GM18498 (cell line): ENCODE measurements around the gene CDK3.

Experiments
- ATAC-seq: cut with Tn5 transposase; IDR thresholded peaks from one replicate; pipeline ENCODE4 v1.9.1; 2021; ENCODE audit warnings: mild to moderate bottlenecking, moderate library complexity; ENCODE audit not compliant: unreplicated experiment

CDK3 gene

DNA sequence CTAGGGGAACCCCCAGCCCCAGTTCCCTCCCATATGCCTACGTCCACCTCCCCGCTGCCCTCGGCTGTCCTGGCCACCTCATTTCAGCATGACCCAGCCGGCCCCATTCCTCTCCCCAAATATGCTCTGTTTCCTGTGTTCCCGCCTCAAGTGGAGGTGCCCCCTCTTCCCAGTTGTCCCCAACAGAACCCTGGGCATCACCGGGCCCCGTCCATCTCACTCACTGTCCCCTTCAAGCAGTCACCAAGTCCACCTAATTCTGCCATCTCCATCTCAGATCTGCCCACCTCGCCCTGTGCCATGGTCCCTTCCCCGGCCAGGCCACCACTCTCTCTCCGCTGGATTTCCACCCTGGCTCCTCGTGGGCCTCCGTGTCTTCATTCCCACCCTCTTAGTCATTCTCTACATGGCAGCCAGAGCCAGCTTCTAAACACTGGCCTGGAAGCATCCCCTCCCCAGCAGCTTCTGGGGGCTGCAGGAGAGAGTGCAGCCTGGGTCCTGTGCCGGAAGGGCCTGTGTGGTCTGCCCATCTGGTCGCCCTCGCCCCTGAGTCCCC lies 12.8 kb downstream of the CDK3 start:
- ATAC-seq: no peak

GRCh38 chr17:76014100-76014924 lies 13.7 kb downstream of the CDK3 start:
- ATAC-seq: no peak

GRCh38 chr17:76014925-76015261 lies 14.2 kb downstream of the CDK3 start:
- ATAC-seq: no peak

DNA sequence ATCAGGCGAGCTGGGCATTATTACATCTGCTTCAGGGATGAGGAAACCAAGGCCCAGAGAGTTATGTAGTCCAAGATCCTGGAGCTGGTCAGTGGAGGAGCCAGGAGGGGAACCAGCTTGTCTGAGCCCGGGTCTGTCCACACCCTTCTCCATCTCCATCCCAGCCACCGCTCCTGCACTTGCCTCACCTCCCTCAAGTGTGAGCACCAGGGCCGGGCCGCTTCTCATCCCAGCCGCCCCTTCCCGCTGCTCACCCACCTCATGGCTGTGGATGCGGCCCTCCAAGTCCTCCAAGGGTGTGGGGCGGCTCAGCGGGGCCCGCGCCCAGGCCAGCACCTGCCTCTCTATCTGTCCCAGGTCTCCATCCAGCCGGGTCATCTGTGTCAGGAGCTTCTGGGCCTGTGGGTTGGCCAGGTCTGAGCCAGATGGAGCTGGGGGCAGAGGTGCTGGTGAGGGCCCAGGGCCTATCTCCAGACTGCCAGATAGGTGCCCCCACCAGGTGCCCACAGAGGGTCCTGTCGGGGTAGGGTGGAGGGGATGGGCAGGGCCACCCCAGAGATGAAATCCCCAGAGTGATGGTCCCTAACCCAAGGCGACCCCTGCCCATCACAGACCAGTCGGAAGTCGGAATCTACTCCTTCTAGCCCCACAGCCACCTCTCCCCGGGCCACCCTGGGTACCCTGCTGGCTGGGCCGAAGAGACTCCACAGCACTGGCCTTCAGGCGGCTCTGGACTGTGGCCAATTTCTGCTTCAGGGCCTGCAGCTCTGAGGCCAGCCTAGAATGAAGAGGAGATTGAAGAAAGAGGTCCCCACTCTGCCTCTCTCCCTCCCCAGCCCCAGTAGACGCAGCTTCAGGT lies 17.1 kb downstream of the CDK3 start:
- no peak for ATAC-seq

DNA sequence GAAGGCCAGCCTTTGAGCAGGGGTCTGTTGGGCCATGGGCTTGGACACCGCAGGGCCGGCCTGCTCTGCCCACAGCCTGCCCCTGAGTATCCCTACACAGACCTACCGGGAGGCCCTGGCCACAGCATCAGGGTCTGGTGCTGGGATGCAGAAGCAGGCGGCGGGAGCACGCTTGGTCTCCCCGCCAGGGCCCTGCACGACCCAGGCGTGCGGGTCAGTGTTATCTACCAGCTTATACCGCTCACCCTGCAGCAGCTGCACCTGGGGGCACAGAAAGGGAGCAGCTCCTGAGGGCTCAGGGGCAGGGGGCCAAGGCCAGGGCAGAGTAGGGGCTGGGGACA lies 17.7 kb downstream of the CDK3 start:
- no peak for ATAC-seq

DNA sequence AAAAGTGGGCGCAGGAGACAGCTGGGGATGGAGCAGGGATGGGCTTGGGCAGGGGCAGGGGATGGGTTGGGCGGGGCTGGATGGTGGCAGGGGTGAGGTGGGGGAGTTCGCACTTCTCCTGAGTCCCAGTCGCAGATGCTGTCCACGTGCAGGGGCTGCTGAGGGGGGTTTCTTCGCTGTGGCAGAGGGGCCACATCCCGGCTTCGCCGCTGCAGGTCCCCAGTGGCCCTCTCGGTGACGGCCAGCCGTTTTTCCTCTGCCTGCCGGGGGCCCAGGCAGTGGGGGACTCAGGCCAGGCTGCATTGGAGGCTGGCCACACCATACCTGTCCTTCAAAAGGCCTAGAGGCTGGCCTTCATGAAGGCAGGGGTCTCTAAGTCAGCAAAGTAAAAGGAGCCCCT lies 18.1 kb downstream of the CDK3 start:
- ATAC-seq: no peak

DNA sequence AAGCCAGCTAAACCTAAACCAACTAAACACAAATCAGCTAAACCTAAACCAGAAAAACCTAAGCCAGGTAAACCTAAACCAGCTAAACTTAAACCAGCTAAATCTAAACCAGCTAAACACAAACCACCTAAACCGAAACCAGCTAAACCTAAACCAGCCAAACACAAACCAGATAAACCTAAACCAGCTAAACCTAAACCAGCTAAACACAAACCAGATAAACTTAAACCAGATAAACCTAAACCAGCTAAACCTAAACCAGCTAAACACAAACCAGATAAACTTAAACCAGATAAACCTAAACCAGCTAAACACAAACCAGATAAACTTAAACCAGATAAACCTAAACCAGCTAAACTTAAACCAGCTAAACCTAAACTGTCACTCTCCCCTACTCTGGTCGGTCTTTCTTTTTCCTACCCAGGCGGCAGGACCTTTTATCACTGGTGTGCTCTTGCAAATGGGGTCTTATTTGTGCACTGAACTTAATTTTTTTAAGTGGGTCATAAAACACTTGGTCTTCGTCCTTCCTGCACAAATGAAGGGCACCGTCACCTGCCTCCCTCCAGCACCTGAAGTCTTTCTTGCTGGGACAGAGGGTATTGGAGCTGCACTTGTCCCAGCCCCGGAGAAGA lies 19.3 kb downstream of the CDK3 start:
- ATAC-seq: no peak

DNA sequence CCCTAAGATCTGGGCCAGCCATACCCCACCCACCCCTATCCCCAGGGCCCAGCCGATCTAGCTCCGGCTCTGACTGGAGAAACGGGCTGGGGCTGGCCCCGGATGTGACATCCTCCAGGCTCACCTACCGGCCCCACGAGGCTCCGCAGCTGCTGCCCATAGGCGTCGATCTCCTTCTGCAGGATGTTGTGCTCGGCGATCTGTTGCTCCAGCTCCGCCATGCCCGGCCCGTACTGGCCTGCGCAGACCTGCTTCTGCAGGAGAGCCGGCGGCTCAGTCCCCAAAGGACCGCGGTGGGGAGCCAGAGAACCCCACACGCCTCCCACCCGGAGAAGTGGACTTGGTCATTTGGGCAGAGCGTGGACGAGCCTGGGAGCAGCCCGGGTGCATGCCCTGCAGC lies 21.6 kb downstream of the CDK3 start:
- no peak for ATAC-seq

DNA sequence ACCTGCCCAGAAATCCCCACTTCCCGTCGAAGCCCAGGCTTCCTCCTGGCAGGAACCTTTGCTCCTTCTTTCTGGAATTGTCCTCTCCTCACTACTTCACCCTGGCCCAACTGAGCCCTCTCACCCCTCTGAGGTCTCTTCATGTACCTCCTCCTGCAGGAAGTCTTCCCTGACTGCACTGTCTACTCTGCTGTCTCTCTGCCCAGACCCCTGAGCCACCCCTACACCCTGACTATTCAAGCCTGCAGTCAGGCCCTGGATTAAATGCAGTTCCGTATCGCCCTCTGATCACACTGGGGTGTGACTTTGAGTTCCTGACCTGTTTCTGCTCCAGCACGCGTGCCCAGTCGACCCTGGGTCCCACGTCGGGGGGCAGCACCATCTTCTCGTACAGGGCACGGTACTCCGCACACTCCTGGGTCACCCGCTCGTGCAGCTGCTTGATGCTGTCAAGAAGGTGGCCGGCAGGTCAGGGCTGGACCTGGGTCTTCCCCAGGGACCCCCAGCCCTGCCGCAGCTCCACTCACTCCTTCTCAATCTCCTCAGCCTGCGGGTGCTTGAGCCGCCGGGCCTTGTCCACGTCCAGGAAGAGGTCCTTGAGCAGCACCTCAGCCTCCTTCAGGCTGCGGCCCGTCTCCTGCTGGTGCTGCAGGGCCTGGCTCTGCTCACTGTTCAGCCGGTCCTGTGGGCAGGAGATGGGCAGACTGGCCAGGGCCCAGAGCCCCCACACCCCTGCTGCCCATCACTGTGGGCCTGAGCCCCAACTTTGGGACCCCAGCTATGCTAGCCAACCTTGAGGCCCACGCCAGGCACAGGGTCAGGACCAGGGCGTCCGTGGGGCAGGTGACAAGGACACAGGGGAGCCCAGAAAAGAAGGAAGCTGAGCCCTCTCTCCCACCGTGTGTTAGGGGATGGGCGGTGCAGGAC lies 22.6 kb downstream of the CDK3 start:
- no peak for ATAC-seq

DNA sequence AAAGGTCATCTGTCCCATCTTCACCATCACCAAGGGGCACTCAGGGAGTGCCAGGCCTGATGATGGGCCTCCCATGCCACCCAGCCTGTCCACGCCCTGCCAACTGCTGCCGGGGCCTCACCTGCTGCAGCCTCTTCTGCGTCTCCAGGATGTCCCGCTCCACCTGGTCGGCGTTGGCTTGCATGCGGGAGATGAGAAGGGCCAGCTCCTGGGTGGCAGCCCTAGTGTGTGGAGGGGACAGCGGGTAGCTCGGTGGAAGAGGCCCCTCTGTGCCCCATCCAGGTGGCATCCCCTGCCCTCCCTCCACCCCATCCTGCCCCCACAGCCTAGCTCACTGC lies 23.2 kb downstream of the CDK3 start:
- no peak for ATAC-seq

DNA sequence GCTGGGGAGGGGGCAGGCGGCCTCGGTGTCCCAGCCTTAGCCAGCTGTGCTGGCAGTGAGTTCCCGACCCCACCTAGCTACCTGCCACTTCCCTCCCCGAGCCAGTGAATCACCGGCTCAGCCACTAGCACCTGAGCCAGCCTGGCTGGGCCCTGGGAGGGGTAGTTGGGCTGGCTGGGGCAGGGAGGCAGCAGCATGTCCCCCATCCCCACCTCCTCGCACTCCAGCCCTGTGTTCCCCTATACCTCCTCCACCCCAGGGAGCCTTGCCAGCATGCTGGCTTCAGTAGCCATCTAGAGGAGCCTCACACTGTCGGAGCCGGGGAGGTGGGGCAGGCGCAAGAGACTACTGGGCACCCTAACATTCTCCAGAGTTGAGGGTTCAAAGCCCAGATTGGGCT lies 23.7 kb downstream of the CDK3 start:
- ATAC-seq: no peak

- ATAC-seq: no peak
Measured at GRCh38 chr17:76025294-76025693, 24.6 kb downstream of the CDK3 start.

- no peak for ATAC-seq
Measured at GRCh38 chr17:76026714-76027158, 26.1 kb downstream of the CDK3 start.

DNA sequence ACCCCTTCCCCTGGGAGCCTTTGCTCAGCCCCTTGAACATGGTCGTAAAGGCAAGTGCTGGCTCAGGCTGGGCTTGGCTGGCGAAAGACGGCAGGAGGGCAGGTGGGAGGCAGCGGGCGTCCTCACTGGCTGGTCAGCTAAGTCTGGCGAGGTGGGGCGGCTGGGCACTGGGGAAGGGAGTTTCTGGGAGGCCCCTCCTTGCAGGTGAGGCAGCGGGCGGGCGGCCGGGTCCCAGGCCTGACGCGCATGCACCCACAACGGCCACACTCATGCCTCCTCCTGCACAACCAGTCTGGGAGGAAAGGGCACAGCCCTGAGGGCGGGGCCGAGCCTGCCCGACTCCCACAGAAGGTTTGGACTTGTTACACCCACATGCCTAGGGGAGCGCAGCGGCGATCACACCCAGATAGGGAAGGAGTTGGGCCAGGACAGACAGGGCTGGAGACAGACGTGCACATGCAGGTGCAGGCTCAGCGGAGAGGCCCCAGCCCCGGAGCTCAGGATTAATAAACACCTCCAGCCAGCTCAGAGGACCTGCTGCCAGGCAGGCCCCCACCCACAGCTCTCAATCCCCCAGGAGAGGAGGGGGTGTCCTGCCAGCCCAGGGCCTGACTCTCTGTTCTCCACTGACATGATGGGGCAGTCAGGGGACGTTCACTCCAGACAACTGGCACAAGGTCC lies 26.6 kb downstream of the CDK3 start, which contains the start of gene EVPL:
Gene EVPL (minus strand): TSS at position 148 of the 681 bp plus-strand sequence. CDS start 108 bp downstream, at position 40.
- no peak for ATAC-seq

- no peak for ATAC-seq
Measured at GRCh38 chr17:76032073-76032779, 31.6 kb downstream of the CDK3 start.

DNA sequence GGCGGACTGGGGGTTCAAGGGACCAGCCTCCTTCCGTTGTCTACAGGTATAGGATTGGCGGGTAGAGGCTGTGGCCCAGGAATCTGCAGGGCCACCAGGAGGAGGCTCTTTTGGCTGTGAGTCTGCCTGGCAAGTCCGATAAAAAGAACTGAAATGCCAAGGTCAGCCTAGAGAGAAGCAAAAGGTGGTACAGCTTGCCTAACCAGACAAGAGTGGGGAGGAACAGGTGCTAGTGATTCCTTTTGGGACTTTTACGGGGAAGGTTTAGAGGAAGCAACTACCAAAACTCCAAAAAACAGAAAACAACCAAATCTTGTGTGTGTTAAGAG lies 32.1 kb downstream of the CDK3 start:
- no peak for ATAC-seq

GRCh38 chr17:76033139-76033538 lies 32.5 kb downstream of the CDK3 start:
- ATAC-seq: no peak

DNA sequence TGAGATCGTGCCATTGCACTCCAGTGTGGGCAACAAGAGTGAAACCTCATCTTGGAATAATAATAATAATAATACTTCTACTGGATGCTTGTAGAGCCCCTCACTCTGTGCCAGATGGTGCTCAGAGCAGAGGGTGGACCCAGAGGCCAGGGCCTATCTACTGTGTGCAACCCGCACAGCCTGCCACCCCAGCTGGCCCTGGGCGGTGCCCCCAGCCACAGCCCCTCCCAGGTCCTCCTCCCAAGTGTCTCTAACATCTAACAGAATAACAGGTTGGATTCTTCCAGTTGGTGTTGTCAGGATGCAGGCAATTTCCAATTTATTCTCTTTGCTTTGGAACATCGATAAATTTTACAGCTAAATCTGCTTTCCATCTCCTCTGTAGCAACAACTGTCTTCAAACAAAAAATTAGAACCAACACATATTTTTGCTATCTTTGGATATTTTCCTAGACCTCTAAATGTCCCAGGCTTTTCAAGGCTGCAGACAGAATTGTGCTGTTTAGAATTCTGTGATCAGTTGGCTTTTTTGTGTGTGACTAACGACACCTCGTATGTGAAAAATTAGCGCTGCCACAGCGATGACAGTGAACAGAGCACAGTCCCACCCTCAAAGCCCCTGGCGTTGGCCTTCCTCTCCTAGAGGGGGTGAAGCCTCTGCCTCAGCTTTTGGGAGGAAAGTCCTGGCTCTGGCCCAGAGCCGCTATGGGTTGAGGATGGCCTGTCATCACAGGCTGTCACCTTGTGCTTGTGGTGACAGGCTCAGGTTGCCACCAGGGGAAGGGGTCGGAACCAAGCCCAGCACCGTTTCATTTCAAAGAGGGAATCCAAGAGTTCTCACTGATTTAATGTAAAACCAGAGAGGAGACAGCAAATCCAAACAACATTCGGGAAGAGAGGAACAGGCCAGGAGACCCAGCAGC lies 34.0 kb downstream of the CDK3 start:
- no peak for ATAC-seq
